Vagina (tissue), 2 donors: ENCODE results near the gene CDC42.

ENCODE experiments used
- POLR2A ChIP-seq, 2 donors: fragments of 450-650 bp; IDR thresholded peaks; one replicate each; pipeline ENCODE4 v1.6.1; 2017; ENCODE audit warnings: antibody characterized with exemption in 2 of 2, mild to moderate bottlenecking in 2 of 2, moderate library complexity in 2 of 2
- TF ChIP-seq, protein P1 (sequence below), 3 experiments: fragments of 450-650 bp in 2 of 3; fragments of 200-600 bp in 1 of 3; sonication (generic) in 1 of 3; IDR thresholded peaks; one replicate each; pipeline ENCODE4 v1.5.1; 2017 to 2019; ENCODE audit warnings: antibody characterized with exemption in 3 of 3, mild to moderate bottlenecking in 2 of 3, moderate library complexity in 2 of 3

DNA sequence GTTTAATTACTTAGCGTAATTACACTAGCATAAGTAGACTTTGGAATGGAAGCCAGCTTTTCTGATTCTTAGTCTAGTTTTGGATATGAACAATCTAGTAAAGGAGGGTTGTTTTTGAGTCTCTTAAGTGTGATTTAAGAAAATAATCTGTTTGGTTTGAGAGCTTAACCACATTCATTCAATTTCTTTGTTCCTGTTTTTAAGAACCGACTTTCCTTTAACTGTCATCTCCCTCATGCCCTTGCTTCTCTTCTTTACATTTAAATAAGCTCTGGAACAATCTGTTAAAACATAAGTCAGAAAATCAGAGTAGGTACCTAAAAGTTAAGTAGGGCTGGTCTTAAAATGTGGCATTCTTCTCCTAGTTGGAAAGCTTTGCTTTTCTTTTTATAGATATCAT lies 27.7 kb downstream of the CDC42 start:
- TF ChIP-seq POLR2A (IDR thresholded peaks at IDR 0.05) = no peak
- TF ChIP-seq, protein P1, sequence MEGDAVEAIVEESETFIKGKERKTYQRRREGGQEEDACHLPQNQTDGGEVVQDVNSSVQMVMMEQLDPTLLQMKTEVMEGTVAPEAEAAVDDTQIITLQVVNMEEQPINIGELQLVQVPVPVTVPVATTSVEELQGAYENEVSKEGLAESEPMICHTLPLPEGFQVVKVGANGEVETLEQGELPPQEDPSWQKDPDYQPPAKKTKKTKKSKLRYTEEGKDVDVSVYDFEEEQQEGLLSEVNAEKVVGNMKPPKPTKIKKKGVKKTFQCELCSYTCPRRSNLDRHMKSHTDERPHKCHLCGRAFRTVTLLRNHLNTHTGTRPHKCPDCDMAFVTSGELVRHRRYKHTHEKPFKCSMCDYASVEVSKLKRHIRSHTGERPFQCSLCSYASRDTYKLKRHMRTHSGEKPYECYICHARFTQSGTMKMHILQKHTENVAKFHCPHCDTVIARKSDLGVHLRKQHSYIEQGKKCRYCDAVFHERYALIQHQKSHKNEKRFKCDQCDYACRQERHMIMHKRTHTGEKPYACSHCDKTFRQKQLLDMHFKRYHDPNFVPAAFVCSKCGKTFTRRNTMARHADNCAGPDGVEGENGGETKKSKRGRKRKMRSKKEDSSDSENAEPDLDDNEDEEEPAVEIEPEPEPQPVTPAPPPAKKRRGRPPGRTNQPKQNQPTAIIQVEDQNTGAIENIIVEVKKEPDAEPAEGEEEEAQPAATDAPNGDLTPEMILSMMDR (IDR thresholded peaks at IDR 0.05) = no peak
